NCI-H82 (cell line): Measurements from ENCODE around the gene NRG2.
A peak's percentile ranks its signal among the peaks of the same experiment; 100 is the strongest.

Source experiments
- DNase-seq: peaks from one replicate; lab custom pipeline; 2025; lab: John Stamatoyannopoulos, UW

Gene NRG2

GRCh38 chr5:140041099-140041491 lies 2.0 kb downstream of the NRG2 start:
- DNase-seq = no peak

DNA sequence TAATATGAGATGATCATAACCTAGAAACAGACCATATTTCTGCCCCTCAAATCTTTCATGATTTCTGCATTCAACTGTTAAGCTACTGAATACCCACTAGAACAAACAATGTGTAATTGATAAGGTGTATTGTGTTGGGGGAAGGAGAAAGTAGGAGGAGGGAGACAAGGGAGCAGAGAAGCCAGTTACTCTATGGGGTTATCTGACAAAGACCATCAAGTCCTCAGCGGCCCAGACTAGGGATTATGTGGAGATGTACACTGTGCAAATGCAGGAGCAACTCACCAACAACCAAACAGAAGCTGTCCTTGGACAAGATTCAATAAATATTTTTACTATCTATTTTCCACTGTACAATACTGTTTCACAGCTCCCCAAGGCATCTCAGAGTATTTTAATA lies 2.7 kb downstream of the NRG2 start:
- DNase-seq = peak; percentile 77

DNA sequence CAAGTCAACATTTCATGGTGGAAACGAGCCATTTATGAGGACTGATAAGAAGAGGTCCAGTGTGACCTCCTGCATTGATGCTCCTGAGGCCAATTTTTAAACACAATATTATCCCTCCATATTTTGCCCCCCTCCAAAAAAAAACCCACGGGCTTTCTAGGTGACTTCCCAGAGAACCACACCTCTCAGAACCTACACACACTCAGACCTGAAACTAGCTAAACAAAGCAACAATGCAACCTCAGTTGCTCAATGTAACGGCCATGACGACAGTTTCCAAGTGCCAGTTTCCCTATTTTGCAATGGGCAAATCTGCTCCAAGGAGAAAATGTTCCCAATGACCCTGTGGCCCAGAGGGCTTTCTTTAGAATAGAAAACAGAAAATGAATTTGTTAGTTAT lies 3.5 kb downstream of the NRG2 start:
- no peak for DNase-seq

DNA sequence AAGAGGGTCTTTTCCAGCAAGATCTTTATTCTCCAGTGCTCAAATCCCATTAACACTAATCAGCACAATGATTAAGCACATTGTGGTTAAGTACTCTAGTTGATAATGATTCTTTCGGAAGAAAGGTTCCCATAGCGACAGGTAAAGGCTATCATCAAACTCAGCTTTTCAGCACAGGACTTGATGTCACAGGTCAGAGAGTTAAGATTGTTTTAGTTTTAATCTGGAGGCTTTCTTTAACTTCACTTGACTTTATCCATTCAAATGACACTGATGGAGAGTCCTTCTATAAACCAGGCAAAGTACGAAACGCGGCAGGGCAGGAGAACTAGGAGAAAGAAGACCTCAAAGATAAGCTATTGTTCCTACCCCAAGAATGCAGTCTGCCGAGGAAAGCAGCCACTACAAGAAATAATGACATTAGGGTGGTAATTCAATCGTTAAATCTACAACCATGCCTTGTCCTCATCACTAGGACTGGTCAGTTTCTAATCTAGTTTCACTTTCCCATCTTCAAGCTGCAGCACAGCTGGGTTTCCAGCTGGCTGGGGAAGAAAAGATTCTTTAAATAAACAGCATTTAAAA lies 4.6 kb downstream of the NRG2 start:
- peak; percentile 94 for DNase-seq

- DNase-seq = no peak
Measured at GRCh38 chr5:140037012-140037411, 6.1 kb downstream of the NRG2 start.

GRCh38 chr5:140035881-140036280 lies 7.2 kb downstream of the NRG2 start:
- DNase-seq = peak; percentile 19

DNA sequence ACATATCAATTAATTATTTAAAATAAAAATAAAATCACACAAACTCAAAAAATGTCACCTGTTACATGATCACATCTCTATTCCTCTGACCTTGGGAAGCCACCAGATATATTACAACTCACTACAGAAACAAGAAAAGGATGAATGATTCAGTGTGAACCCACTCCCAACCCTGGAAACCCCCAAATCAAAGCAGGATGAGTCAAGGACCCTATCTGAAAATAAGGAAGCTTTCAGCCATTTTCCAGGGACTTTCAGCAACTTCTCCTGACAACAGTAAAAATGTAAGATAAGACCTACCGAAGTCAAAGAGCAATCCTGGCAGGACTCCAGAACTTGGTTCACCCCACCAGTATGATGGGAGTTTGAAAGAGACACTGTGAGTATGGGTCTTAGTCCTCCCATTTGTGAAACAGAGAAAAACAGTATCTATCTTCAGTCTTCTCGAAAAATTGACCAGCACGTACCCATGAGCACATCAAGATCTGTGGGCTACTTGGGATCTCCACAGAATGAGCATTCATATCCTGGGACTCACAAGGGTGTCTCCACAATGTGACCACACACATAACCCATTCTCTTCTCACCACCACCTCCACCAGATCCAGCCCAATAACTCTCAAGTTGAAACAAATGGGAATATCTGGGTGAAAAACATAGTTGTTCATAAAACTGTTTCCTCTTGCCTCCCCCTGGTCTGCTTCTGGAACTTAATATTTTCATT lies 9.9 kb downstream of the NRG2 start:
- DNase-seq = no peak

DNA sequence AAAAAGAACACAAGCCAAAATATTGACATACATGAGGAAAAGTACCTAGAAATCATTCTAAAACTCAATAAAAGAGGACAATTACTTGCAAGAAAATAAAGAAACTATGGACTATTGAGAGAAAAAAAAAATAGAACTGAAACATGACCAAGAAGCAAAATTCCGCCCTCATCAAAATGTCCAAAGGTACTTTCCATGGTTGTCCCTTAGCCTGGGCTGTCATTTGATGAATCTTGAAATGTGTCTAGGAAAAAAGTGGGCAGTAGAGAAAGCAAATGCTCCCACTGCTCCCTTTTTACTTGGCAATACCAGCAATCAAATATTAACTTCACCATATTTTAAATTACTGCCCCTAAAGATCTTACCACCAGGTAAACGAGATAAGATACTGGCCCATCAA lies 10.8 kb downstream of the NRG2 start:
- no peak for DNase-seq

GRCh38 chr5:140027807-140028206 lies 15.3 kb downstream of the NRG2 start:
- no peak for DNase-seq

DNA sequence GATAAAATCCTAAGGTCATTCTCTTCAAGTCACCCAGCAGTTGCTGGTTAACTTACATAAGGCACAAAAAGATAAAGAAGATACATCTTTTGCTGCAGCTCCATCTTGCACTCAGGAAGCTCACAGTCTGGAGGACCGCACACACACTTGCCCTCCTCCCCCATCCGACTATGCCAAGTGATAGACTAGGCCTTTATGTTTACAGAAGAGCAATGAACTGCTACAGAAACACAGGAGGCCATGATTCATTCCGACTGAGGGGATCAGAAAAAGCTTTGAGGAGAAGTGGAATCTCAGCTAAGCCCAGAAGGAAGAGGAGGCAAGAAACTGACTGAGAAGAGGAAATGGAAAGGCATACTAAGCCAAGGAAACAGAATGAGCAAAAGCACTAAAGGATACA lies 17.4 kb downstream of the NRG2 start:
- DNase-seq = peak; percentile 52

- peak; percentile 43 for DNase-seq
Measured at GRCh38 chr5:140024928-140025327, 18.2 kb downstream of the NRG2 start.

- peak; percentile 96 for DNase-seq
Measured at GRCh38 chr5:140023611-140024191, 19.4 kb downstream of the NRG2 start.

GRCh38 chr5:140020601-140021177 lies 22.4 kb downstream of the NRG2 start:
- peak; percentile 13 for DNase-seq

DNA sequence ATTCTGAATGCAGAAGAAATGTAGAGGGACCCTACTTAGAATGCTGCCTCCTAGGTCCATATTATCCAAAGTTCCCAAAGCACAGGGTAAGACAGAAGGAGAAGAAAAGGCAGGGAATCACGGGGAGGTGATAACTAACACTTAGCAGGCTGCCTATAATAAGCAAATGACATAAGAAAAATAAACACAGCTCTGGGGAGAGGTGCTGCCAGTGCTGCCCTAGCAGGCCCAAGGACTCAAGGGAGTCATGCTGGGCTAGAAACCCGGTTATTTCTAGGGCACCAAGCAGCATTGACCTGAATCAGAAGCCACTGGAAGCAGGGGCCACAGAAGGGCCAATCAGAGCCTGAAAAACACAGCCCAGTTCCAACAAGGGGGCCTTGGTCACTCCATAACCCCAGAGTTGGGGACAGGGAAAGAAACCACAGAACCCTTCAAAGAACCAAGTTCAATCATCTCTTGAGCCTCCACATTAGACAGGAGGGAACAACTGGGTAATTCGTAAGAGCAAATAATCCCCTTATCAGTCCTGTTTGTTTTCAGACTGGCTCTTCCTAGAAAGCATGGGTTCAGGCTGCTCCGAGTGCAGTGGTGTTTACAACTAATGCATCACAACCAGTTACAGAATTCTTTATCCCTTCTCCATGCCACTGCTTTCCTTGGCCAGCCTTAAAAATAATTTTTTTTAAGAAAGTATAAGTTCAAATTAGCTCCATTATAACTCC lies 24.0 kb downstream of the NRG2 start:
- peak; percentile 66 for DNase-seq

- no peak for DNase-seq
Measured at GRCh38 chr5:140018517-140018916, 24.6 kb downstream of the NRG2 start.

- no peak for DNase-seq
Measured at GRCh38 chr5:140018096-140018481, 25.0 kb downstream of the NRG2 start.

DNA sequence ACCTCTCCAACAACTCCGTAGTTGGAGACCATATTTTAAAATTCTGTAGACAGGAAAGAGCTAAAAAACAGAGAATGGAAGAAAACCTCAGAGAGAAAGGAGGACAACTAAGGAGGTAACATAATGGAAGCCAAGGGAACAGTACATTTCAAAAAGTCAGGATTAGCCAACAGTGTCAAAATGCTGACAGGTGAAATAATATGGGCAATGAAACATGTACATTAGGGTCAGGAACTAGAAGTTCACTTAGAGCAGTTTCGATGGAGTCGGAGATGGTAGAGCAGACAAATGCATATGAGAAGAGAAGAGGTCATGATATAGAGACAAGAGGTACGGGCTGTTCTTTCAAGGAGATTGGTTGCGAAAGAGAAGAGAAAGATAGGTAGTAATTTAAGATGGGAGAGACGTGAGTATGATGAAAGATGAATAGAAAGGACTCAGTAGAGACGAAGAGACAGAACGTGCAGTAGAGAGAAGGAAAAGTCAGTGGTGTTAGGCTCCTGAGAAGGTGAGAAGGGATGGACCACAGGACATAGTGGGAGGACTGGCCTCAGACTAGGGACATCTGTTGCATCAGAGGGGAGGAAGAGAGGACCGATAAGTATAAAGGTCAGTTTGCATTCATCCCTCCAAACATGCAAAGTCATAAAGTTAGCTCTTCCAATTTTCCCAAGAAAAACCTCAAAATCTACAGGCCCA lies 25.6 kb downstream of the NRG2 start:
- DNase-seq = no peak

DNA sequence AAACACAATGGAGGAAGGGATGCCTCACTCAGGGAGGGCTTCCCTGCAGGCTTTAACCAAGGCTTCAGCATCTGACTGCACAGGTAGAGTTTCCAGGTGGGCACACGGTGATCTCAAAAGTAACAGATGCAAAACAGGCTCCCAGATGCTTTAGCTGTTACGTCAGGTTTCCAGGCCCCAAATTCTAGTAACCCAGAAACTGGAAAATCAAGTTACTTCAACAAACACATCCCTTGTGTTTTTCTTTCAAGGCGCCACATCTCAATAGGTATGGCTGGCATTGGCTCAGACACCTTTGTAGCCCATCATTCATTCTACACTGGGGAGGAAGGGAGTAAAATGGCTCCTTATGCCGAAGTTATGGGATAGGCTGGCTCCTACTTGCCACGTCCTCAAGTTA lies 27.4 kb downstream of the NRG2 start:
- DNase-seq = no peak

DNA sequence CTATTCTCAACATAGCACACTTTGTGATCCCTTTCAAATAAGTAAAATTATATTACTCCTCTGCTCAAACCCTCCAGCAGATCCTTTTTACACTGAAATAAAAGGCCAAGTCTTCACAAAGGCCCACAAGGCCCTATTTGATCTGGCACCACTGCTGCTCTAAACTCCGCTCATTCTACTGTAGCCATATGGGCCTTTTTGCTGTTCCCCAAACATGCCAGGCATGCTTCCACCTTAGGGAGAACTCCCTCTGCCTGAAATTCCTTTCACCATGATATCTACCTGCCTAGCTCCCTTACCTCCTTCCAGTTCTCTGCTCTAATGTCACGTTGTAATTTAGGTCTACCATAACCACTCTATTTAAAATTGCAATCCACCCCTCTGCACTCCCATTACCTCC lies 28.3 kb downstream of the NRG2 start:
- DNase-seq = no peak

- DNase-seq = no peak
Measured at GRCh38 chr5:140013536-140013935, 29.6 kb downstream of the NRG2 start.

DNA sequence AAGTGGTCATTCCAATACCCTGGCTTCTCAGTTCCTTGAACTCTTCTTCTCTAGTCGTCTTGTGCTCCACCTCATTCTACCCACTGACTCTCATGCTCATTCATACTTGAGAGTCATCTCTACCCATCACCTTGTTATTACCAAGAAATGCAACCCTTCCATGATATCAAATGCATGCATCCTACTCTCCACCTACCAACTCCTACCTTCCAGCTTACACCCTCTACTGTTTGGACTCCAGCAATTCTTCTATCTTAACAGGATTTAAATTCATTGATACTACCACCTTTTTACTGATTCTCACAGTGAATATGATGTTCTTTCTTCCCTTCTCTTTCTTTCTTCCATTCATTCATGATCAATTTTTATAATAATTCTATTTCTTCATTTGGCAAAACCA lies 30.7 kb downstream of the NRG2 start:
- DNase-seq = no peak

DNA sequence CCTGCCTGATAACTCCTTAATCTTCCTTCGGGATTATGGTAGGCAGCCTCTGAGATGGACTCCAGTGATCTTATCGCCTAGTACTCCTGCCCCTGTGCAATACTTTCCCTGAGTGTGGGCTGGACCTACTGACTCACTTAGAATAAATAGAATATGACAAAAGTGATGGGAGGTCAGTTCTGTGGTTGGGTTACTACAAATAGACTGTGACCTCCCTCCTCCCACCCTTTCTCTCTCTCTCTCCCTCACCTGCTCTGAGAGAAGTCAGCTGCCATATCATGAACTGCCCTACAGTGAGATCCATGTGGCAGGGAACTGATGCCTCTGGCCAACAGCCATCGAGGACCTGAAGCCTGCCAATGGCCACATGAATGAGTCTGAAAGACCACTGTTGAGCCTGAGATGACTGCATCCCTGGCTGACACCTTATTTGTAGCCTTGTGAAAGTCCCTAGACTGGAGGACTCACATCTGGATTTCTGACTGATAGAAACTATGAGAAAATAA lies 31.7 kb downstream of the NRG2 start:
- DNase-seq = peak; percentile 61
